GM12878 (cell line): ENCODE measurements around the gene TMEM109. TPM values are rescaled to one million over a fixed set of nuclear protein-coding genes. Genes with fewer than 3 reads are reported as not detected.
A peak's percentile ranks its signal among the peaks of the same experiment; 100 is the strongest.

Experiments
- ATAC-seq: fragments of 200-7000 bp; cut with Tn5 transposase; 3 replicates; pipeline ENCODE4 v1.9.1; 2020; ENCODE audit warnings: mild to moderate bottlenecking, moderate library complexity
- BruUV-seq: library from RNA; stranded (reverse); fragments of 400-500 nt; replicated peaks from 2 replicates; lab custom pipeline; 2021; lab: Mats Ljungman, UMichigan
- CTCF ChIA-PET: fragments of 300-600 bp; sonication (Branson Sonifier 250); formaldehyde crosslinking; extraction: SDS; loops from one replicate; lab custom pipeline; 2021; ENCODE audit warnings: inconsistent platforms; lab: Yijun Ruan, JAX
- POLR2A ChIA-PET: fragments of 350-600 bp; formaldehyde crosslinking; extraction: SDS; loops from one replicate; lab custom pipeline; 2021; ENCODE audit warnings: inconsistent platforms; lab: Charles Lee
- RAD21 ChIA-PET: fragments of 300-600 bp; sonication (Branson Sonifier 250); formaldehyde crosslinking; loops from one replicate; lab custom pipeline; 2023; ENCODE audit warnings: antibody characterized with exemption; ENCODE audit not compliant: unreplicated experiment; lab: Charles Lee
- SMC1A ChIA-PET: fragments of 300-600 bp; sonication (Branson Sonifier 250); formaldehyde crosslinking; loops from one replicate; lab custom pipeline; 2023; ENCODE audit not compliant: unreplicated experiment, uncharacterized antibody; lab: Charles Lee
- DNase-seq: peaks from one replicate; pipeline ENCODE4 v3.0.0-alpha.2; 2011; ENCODE audit warnings: low read depth, low spot score
- FAIRE-seq: peaks from 3 replicates; lab custom pipeline; 2011; peaks lifted over from hg19 to GRCh38; lab: Jason Lieb, UNC
- H2AFZ ChIP-seq: 2 replicates; pipeline ENCODE4 v1.6.0; 2011; ENCODE audit warnings: low read depth, low read length, control low read depth; ENCODE audit not compliant: control insufficient read depth
- H3K27ac ChIP-seq: 2 replicates; pipeline ENCODE4 v1.5.1; 2011; ENCODE audit warnings: control low read depth; ENCODE audit not compliant: control insufficient read depth, insufficient read depth
- H3K27me3 ChIP-seq, 2 experiments: replicated peaks in 1 of 2; 2 replicates each; pipeline versions ENCODE4 v1.6.0 to v1.6.1; 2011; ENCODE audit warnings: low read length in 1 of 2; ENCODE audit not compliant: control insufficient read depth in 2 of 2, insufficient read depth in 2 of 2
- H3K36me3 ChIP-seq, 2 experiments: 2 replicates each; pipeline ENCODE4 v1.5.1; 2011; ENCODE audit warnings: low read length in 1 of 2; ENCODE audit not compliant: control insufficient read depth in 2 of 2, insufficient read depth in 2 of 2
- H3K4me1 ChIP-seq: 2 replicates; pipeline ENCODE4 v1.6.1; 2011; ENCODE audit warnings: mild to moderate bottlenecking, low read length, moderate library complexity, mixed read lengths; ENCODE audit not compliant: control insufficient read depth, insufficient read depth
- H3K4me2 ChIP-seq: 2 replicates; pipeline ENCODE4 v1.6.0; 2011; ENCODE audit warnings: control low read depth; ENCODE audit not compliant: control insufficient read depth, insufficient read depth
- H3K4me3 ChIP-seq: fragments of 200-600 bp; sonication (generic); 2 replicates; pipeline ENCODE4 v1.5.1; 2016
- H3K79me2 ChIP-seq: 2 replicates; pipeline ENCODE4 v1.6.0; 2011; ENCODE audit warnings: low read length; ENCODE audit not compliant: control insufficient read depth, insufficient read depth
- H3K9ac ChIP-seq: 2 replicates; pipeline ENCODE4 v1.8.0; 2011; ENCODE audit warnings: low read length, control low read depth, mixed read lengths; ENCODE audit not compliant: control insufficient read depth, insufficient read depth
- H3K9me3 ChIP-seq: replicated peaks from 3 replicates; pipeline ENCODE4 v1.5.1; 2011; ENCODE audit warnings: mild to moderate bottlenecking, low read length; ENCODE audit not compliant: control insufficient read depth, insufficient read depth
- H4K20me1 ChIP-seq: 2 replicates; pipeline ENCODE4 v1.6.0; 2011; ENCODE audit not compliant: control insufficient read depth, insufficient read depth
- ELK1 ChIP-seq: IDR thresholded peaks from 2 replicates; pipeline ENCODE4 v1.6.1; 2012; ENCODE audit warnings: low read depth, low read length, improper control_type of control experiment
- POLR2AphosphoS5 ChIP-seq: IDR thresholded peaks from 2 replicates; pipeline ENCODE4 v1.6.1; 2011; ENCODE audit warnings: mild to moderate bottlenecking, low read length, inconsistent platforms
- POU2F2 ChIP-seq: IDR thresholded peaks from 3 replicates; pipeline ENCODE4 v1.6.1; 2011; ENCODE audit warnings: low read depth, mild to moderate bottlenecking, low read length, borderline replicate concordance
- RELA ChIP-seq: fragments of 450-650 bp; IDR thresholded peaks from 2 replicates; pipeline ENCODE4 v1.8.0; 2014; ENCODE audit warnings: borderline replicate concordance; ENCODE audit not compliant: partially characterized antibody
- STAT1 ChIP-seq: fragments of 450-650 bp; conservative IDR thresholded peaks from 2 replicates; pipeline ENCODE4 v1.6.1; 2014; ENCODE audit warnings: antibody characterized with exemption, mild to moderate bottlenecking
- TAF1 ChIP-seq: IDR thresholded peaks from 2 replicates; pipeline ENCODE4 v1.6.1; 2011; ENCODE audit warnings: mild to moderate bottlenecking, low read depth, low read length, borderline replicate concordance
- ZNF207 ChIP-seq: fragments of 450-650 bp; IDR thresholded peaks from 2 replicates; pipeline ENCODE4 v1.6.1; 2014; ENCODE audit warnings: antibody characterized with exemption, mild to moderate bottlenecking, borderline replicate concordance
- WGBS: methylation state at CpG from one replicate; pipeline ENCODE4 v1.1.6; 2016; ENCODE audit warnings: low lambda C conversion rate; ENCODE audit not compliant: insufficient replicate concordance, insufficient coverage; ENCODE audit errors: missing lambda C conversion rate; 5-methylcytosine and 5-hydroxymethylcytosine counted together
- in situ Hi-C: fragments of 300-500 bp; cut with MboI; formaldehyde crosslinking; loops from 9 replicates; pipeline ENCODE4 v1.14.3; 2018; ENCODE audit warnings: mixed read lengths
- intact Hi-C: fragments of 100-400 bp; cut with micrococcal nuclease; formaldehyde crosslinking; loops from one replicate; pipeline ENCODE4 v1.14.2; 2022; ENCODE audit not compliant: unreplicated experiment
- polyA plus RNA-seq, 11 experiments: library from polyadenylated mRNA; depleted of rRNA in 4 of 11; unstranded in 6 of 11; stranded (reverse) in 5 of 11; fragments of >200 nt; fragmentation: Nextera tagmentation in 4 of 11; fragmentation: Illumina TruSeq in 1 of 11; extraction: Ambion mirVana in 4 of 11; extraction: Trizol in 1 of 11; gene quantifications; 1 replicate in 1 of 11; 2 replicates in 10 of 11; pipeline versions ENCODE4 v1.2.1 to v1.2.3, GENCODE V29; 2011 to 2016; ENCODE audit warnings: inconsistent platforms in 2 of 11, missing spikeins in 2 of 11, low read depth in 1 of 11
- total RNA-seq, 4 experiments: library from RNA; depleted of rRNA in 3 of 4; stranded (reverse); fragments of >200 nt in 3 of 4; fragmentation: Illumina TruSeq in 1 of 4; extraction: Trizol in 1 of 4; gene quantifications; 2 replicates each; pipeline versions ENCODE4 v1.2.1 to v1.2.3, GENCODE V29; 2013 to 2021

Gene TMEM109
- total and polyA plus RNA-seq, 10 of the 15 experiments (the other 5 are each of a cell fraction or from before 2014, with no cell fraction given): 21.9 to 199 (median 85.2) TPM

- TF ChIP-seq ZNF207 (no peak), STAT1 (no peak), POLR2AphosphoS5 (no peak), ELK1 (no peak), RELA (no peak)
Observed at GRCh38 chr11:60947700-60948099, 33.7 kb downstream of the TMEM109 start (continued).

DNA sequence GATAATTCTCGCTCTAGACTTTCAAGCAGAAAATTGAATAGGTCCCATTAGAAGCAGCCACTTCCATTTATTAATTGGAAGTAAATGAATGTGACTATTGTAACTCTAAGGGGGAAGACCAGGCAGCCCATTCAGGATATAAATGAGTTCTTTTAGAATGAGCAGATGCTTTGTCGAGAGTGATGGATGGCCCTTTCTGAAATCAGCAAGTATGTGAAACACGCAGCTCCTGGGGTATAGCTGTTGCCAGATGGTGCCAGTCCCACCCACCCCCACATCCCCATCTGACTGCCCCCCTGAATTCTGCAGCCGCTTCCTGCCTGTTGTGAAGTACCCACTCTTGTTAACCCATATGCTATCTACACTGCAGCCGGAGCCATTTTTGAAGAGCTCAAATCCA, 34.3 kb downstream of the TMEM109 start:
- Histone ChIP-seq H3K4me1 (peaks cover 21% of the 10 kb centered on the region), H3K4me3 (peak overlapping the region; percentile 65), H3K27ac (no peak overlapping the region), H3K36me3 (peaks cover 4 to 7% of the 10 kb centered on the region in 2 experiments; a peak in 3 of 4 replicates), H3K79me2 (peaks cover 72% of the 10 kb centered on the region), H4K20me1 (no peaks in the 10 kb centered on the region; the same call in none of the 2 replicates), H3K9me3 (no peaks in the 10 kb centered on the region), H2AFZ (no peak overlapping the region), H3K4me2 (peak overlapping the region; percentile 64), H3K27me3 (no peaks in the 10 kb centered on the region), H3K9ac (no peak overlapping the region)
- DNase-seq (no peak), FAIRE-seq (no peak), ATAC-seq (no peak)
- intact Hi-C loops: no loop called here
- TF ChIP-seq POU2F2 (no peak), TAF1 (no peak)
- POLR2A ChIA-PET: interaction anchor here (2.3 to 3.3 kb wide), 2 partner anchors 8 to 35 kb away, joined by 6 to 9 read pairs; partner anchors contain the start of gene TMEM109
- BruUV-seq: no TSS peak
- SMC1A ChIA-PET: interaction anchor here (0.8 to 7.6 kb wide), 8 partner anchors 17 to 388 kb away, joined by 3 to 76 read pairs (median 4); partner anchors contain the start of genes PRPF19 and TMEM109
- CTCF ChIA-PET: interaction anchor here (0.6 to 1.6 kb wide), 7 partner anchors 23 to 183 kb away, joined by 3 to 7 read pairs (median 3); no protein-coding TSS in a partner anchor
- 91% methylated on average over 5 of the region's 5 CpGs for WGBS
- in situ Hi-C loops: no loop called here
- RAD21 ChIA-PET: interaction anchor here (0.7 to 4.1 kb wide), 7 partner anchors 21 to 191 kb away, joined by 3 to 43 read pairs (median 4); partner anchors contain the start of gene TMEM109
